ENCODE measurements around the gene MCEMP1. TPM values are rescaled to one million over a fixed set of nuclear protein-coding genes. Genes with fewer than 3 reads are reported as not detected.

Gene MCEMP1
- total RNA-seq, 1 experiment from 2014 or later, result not detected

- DNase-seq (ENCODE audit: low spot score), result peak; percentile 47
Measured at GRCh38 chr19:7643629-7644549, 33.0 kb upstream of the MCEMP1 start.

- DNase-seq (ENCODE audit: low spot score), result no peak
Measured at GRCh38 chr19:7644550-7644877, 32.4 kb upstream of the MCEMP1 start.

- DNase-seq (ENCODE audit: low spot score), result no peak
Measured at GRCh38 chr19:7645163-7645562, 31.7 kb upstream of the MCEMP1 start.

GRCh38 chr19:7645656-7646425 lies 31.0 kb upstream of the MCEMP1 start:
- DNase-seq (ENCODE audit: low spot score), result no peak

GRCh38 chr19:7646426-7646700 lies 30.5 kb upstream of the MCEMP1 start:
- DNase-seq (ENCODE audit: low spot score), result no peak

- DNase-seq (ENCODE audit: low spot score), result no peak
Measured at GRCh38 chr19:7647156-7647555, 29.7 kb upstream of the MCEMP1 start.

- DNase-seq (ENCODE audit: low spot score), result no peak
Measured at GRCh38 chr19:7648265-7649014, 28.4 kb upstream of the MCEMP1 start.

- no peak for DNase-seq (ENCODE audit: low spot score)
Measured at GRCh38 chr19:7650148-7650547, 26.7 kb upstream of the MCEMP1 start.

- DNase-seq (ENCODE audit: low spot score), result peak; percentile 67
Measured at GRCh38 chr19:7652061-7652641, 24.7 kb upstream of the MCEMP1 start.

- no peak for DNase-seq (ENCODE audit: low spot score)
Measured at GRCh38 chr19:7654401-7654800, 22.5 kb upstream of the MCEMP1 start.

- no peak for DNase-seq (ENCODE audit: low spot score)
Measured at GRCh38 chr19:7655581-7655980, 21.3 kb upstream of the MCEMP1 start.

GRCh38 chr19:7657131-7657751 lies 19.6 kb upstream of the MCEMP1 start:
- no peak for DNase-seq (ENCODE audit: low spot score)

GRCh38 chr19:7658219-7658686 lies 18.6 kb upstream of the MCEMP1 start:
- no peak for DNase-seq (ENCODE audit: low spot score)

- no peak for DNase-seq (ENCODE audit: low spot score)
Measured at GRCh38 chr19:7661744-7662538, 14.9 kb upstream of the MCEMP1 start.

- DNase-seq (ENCODE audit: low spot score), result no peak
Measured at GRCh38 chr19:7662657-7663056, 14.2 kb upstream of the MCEMP1 start.

- no peak for DNase-seq (ENCODE audit: low spot score)
Measured at GRCh38 chr19:7663706-7664105, 13.2 kb upstream of the MCEMP1 start.

GRCh38 chr19:7665076-7665475 lies 11.8 kb upstream of the MCEMP1 start:
- no peak for DNase-seq (ENCODE audit: low spot score)

GRCh38 chr19:7668842-7669241 lies 8.0 kb upstream of the MCEMP1 start, which contains the start of gene RETN:
RETN (plus strand) TSS chr19:7669049; CDS start chr19:7669327, 278 bp downstream.
- no peak for DNase-seq (ENCODE audit: low spot score)

GRCh38 chr19:7669641-7670040 lies 7.2 kb upstream of the MCEMP1 start:
- no peak for DNase-seq (ENCODE audit: low spot score)

GRCh38 chr19:7670150-7670783 lies 6.6 kb upstream of the MCEMP1 start:
- no peak for DNase-seq (ENCODE audit: low spot score)
